Hepatocyte (in vitro differentiated cells): ENCODE results near the gene MID1.

Experiments used
- CTCF ChIP-seq: fragments of 200-600 bp; sonication (generic); IDR thresholded peaks from 2 replicates; pipeline ENCODE4 v1.5.1; 2016; ENCODE audit warnings: antibody characterized with exemption, mild to moderate bottlenecking; ENCODE audit not compliant: poor library complexity
- EZH2 ChIP-seq: fragments of 200-600 bp; sonication (generic); IDR thresholded peaks from 2 replicates; pipeline ENCODE4 v1.6.1; 2016; ENCODE audit warnings: antibody characterized with exemption, mild to moderate bottlenecking, borderline replicate concordance
- EZH2phosphoT487 ChIP-seq: fragments of 200-600 bp; sonication (generic); IDR thresholded peaks from one replicate; pipeline ENCODE4 v1.6.1; 2018; ENCODE audit warnings: antibody characterized with exemption, mild to moderate bottlenecking, low read depth, moderate library complexity; ENCODE audit not compliant: unreplicated experiment, severe bottlenecking

GRCh38 chrX:10529344-10529743 lies 91.0 kb downstream of the MID1 start:
- TF ChIP-seq CTCF (no peak), EZH2 (no peak), EZH2phosphoT487 (no peak)
